Heart right ventricle (tissue), 16 donors: ENCODE data around the gene STYXL2. TPM values are rescaled to one million over a fixed set of nuclear protein-coding genes. Genes with fewer than 3 reads are reported as not detected.
A peak's percentile ranks its signal among the peaks of the same experiment; 100 is the strongest.

Experiments
- ATAC-seq, 8 donors: fragments of 200-7000 bp; cut with Tn5 transposase; one replicate each; pipeline ENCODE4 v1.9.1; 2020; ENCODE audit warnings: mild to moderate bottlenecking in 8 of 8, moderate library complexity in 8 of 8, moderate number of reproducible peaks in 1 of 8
- DNase-seq, 2 donors: peaks; one replicate each; pipeline ENCODE4 v3.0.0-alpha.2; 2020
- H3K27ac ChIP-seq, 10 donors: fragments of 200-600 bp; sonication (generic) in 2 of 10; one replicate each; pipeline versions ENCODE4 v1.5.0 to v1.8.0; 2020 to 2022; ENCODE audit warnings: mild to moderate bottlenecking in 3 of 10
- H3K27me3 ChIP-seq, 7 donors: fragments of 200-600 bp; one replicate each; pipeline ENCODE4 v1.8.0; 2021 to 2022; ENCODE audit warnings: mild to moderate bottlenecking in 2 of 7
- H3K36me3 ChIP-seq, 9 donors: fragments of 200-600 bp; sonication (generic) in 1 of 9; one replicate each; pipeline versions ENCODE4 v1.5.0 to v1.8.0; 2020 to 2022; ENCODE audit warnings: mild to moderate bottlenecking in 2 of 9
- H3K4me1 ChIP-seq, 9 donors: fragments of 200-600 bp; sonication (generic) in 1 of 9; one replicate each; pipeline versions ENCODE4 v1.5.0 to v1.8.0; 2020 to 2022; ENCODE audit warnings: mild to moderate bottlenecking in 4 of 9
- H3K4me3 ChIP-seq, 10 donors: fragments of 200-600 bp; sonication (generic) in 2 of 10; one replicate each; pipeline versions ENCODE4 v1.5.0 to v1.8.0; 2020 to 2022; ENCODE audit warnings: mild to moderate bottlenecking in 7 of 10, moderate library complexity in 2 of 10
- H3K9me3 ChIP-seq, 11 donors: fragments of 200-600 bp in 10 of 11; sonication (generic) in 2 of 11; one replicate each; pipeline versions ENCODE4 v1.5.0 to v1.8.0; 2013 to 2022; ENCODE audit warnings: mild to moderate bottlenecking in 2 of 11, control low read depth in 1 of 11, moderate library complexity in 1 of 11
- WGBS, 2 donors: extraction: QIAGEN DNeasy Blood & Tissue Kit; methylation state at CpG; one replicate each; pipeline ENCODE4 v1.1.7; 2013; ENCODE audit warnings: inconsistent platforms in 1 of 2; 5-methylcytosine and 5-hydroxymethylcytosine counted together
- intact Hi-C, 10 donors: fragments of 100-400 bp; cut with DNase I; formaldehyde crosslinking; loops; one replicate each; pipeline versions ENCODE4 v1.11.1 to v1.14.2; 2022
- polyA plus RNA-seq, 2 donors: library from polyadenylated mRNA; stranded (reverse); fragments of 200-250 nt; gene quantifications; one replicate each; pipeline ENCODE4 v1.2.3, GENCODE V29; 2013
- total RNA-seq, 10 donors: library from RNA; stranded (reverse); fragmentation: NEBNext Ultra II Directional in 3 of 10; extraction: Animal tissue kit (Norgen Biotek cat#: 25700) in 3 of 10; gene quantifications; one replicate each; pipeline versions ENCODE4 v1.2.1 to v1.2.4, GENCODE V29; 2021 to 2023
- TF ChIP-seq, protein P1 (sequence below), 9 donors: fragments of 200-600 bp; sonication (generic) in 2 of 9; IDR thresholded peaks; one replicate each; pipeline versions ENCODE4 v1.5.0 to v1.8.0; 2021 to 2022; ENCODE audit warnings: antibody characterized with exemption in 9 of 9, mild to moderate bottlenecking in 5 of 9, moderate library complexity in 1 of 9
- donor health status: Arrhythmogenic right ventricular cardiomyopathy.
- donor health status: ischemic (EF 13 %, LVEDD 7.1; RV severe dilation, severe dysfunction).
- donor health status: healthy with polysubstance abuse.
- donor health status: DM: no; HTN: yes; CAD: no.
- donor health status: DM: no; HTN: no; CAD: no.
- donor health status: ischemic (EF 25% LVEDD 6.9; RV normal size, moderate dysfunction).
- donor health status: ischemic (EF 25% LVEDD 5.7; RV mildly dilated, moderate dysfunction).
- donor health status: healthy.
- donor health status: DM: yes; HTN: yes; CAD: no.
- donor health status: Ischemic cardiomyopathy.
- donor health status: ischemic (EF 35%, LVEDD 5.7; RV mildly dilated, moderate dysfunction).
- donor health status: nonischemic (EF 11% LVEDD 7.7; RV severe dilation, severe dysfunction).
- donor health status: DM: yes; HTN: yes; CAD: no.
- donor health status: PGD.
- donor health status: ischemic (EF 29% LVEDD 5.4; RV normal size, mild dysfunction).
- donor health status: nonischemic (EF 23%, LVEDD 6.1; RV moderate dilation, normal function).

Gene STYXL2
- total and polyA plus RNA-seq, 12 donors, result 32.4 to 638 (median 205) TPM

GRCh38 chr1:167126317-167126716, 32.4 kb downstream of the STYXL2 start:
- peaks cover 0 to 15% (median 5%) of the 10 kb centered on the region in 9 donors for H3K4me1 ChIP-seq
- WGBS, 2 donors, result 90 to 91% methylated on average over 28 of the region's 28 CpGs
- no peak overlapping the region for H3K27ac ChIP-seq
- peak in 5 of 8 donors; percentile 3 to 23 (median 7) for ATAC-seq
- H3K27me3 ChIP-seq, result peaks cover 0 to 16% (median 0%) of the 10 kb centered on the region in 7 donors
- peaks cover 0 to 89% (median 4%) of the 10 kb centered on the region in 9 donors for H3K36me3 ChIP-seq
- H3K4me3 ChIP-seq, result no peak overlapping the region
- TF ChIP-seq, protein P1, sequence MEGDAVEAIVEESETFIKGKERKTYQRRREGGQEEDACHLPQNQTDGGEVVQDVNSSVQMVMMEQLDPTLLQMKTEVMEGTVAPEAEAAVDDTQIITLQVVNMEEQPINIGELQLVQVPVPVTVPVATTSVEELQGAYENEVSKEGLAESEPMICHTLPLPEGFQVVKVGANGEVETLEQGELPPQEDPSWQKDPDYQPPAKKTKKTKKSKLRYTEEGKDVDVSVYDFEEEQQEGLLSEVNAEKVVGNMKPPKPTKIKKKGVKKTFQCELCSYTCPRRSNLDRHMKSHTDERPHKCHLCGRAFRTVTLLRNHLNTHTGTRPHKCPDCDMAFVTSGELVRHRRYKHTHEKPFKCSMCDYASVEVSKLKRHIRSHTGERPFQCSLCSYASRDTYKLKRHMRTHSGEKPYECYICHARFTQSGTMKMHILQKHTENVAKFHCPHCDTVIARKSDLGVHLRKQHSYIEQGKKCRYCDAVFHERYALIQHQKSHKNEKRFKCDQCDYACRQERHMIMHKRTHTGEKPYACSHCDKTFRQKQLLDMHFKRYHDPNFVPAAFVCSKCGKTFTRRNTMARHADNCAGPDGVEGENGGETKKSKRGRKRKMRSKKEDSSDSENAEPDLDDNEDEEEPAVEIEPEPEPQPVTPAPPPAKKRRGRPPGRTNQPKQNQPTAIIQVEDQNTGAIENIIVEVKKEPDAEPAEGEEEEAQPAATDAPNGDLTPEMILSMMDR (IDR thresholded peaks at IDR 0.05), result no peak
- intact Hi-C loops, result no loop called here
- DNase-seq, result no peak
- H3K9me3 ChIP-seq, result no peaks in the 10 kb centered on the region

GRCh38 chr1:167126811-167127210, 32.9 kb downstream of the STYXL2 start:
- TF ChIP-seq, protein P1 (IDR thresholded peaks at IDR 0.05), result no peak
- WGBS, 2 donors, result 72 to 75% methylated on average over 17 of the region's 17 CpGs
- H3K4me1 ChIP-seq, result peaks cover 0 to 11% (median 0%) of the 10 kb centered on the region in 9 donors
- intact Hi-C loops, result no loop called here
- peaks cover 0 to 17% (median 0%) of the 10 kb centered on the region in 7 donors for H3K27me3 ChIP-seq
- no peak overlapping the region for H3K27ac ChIP-seq
- ATAC-seq (peak in 6 of 8 donors; percentile 7 to 38 (median 20)), DNase-seq (peak in 1 of 2 donors; percentile 37)
- H3K9me3 ChIP-seq, result no peaks in the 10 kb centered on the region
- no peak overlapping the region for H3K4me3 ChIP-seq
- H3K36me3 ChIP-seq, result peaks cover 0 to 84% (median 4%) of the 10 kb centered on the region in 9 donors

DNA sequence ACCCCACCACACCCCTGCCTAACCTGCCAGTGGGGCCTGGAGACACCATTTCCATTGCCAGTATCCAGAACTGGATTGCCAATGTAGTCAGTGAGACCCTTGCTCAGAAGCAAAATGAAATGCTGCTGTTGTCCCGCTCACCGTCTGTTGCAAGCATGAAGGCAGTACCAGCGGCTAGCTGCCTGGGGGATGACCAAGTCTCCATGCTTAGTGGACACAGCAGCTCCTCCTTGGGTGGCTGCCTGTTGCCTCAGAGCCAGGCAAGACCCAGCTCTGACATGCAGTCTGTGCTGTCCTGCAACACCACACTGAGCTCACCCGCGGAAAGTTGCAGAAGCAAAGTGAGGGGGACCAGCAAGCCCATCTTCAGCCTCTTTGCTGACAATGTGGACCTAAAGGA, 33.4 kb downstream of the STYXL2 start:
- H3K27me3 ChIP-seq, result peaks cover 0 to 17% (median 0%) of the 10 kb centered on the region in 7 donors
- intact Hi-C loops, result no loop called here
- H3K4me1 ChIP-seq, result peaks cover 0 to 10% (median 0%) of the 10 kb centered on the region in 9 donors
- ATAC-seq (peak in 1 of 8 donors; percentile 16), DNase-seq (no peak)
- peaks cover 0 to 80% (median 1%) of the 10 kb centered on the region in 9 donors for H3K36me3 ChIP-seq
- TF ChIP-seq, protein P1 (IDR thresholded peaks at IDR 0.05), result no peak
- no peaks in the 10 kb centered on the region for H3K9me3 ChIP-seq
- WGBS, 2 donors, result 95 to 99% methylated on average over 5 of the region's 5 CpGs
- no peak overlapping the region for H3K27ac ChIP-seq
- no peak overlapping the region for H3K4me3 ChIP-seq

DNA sequence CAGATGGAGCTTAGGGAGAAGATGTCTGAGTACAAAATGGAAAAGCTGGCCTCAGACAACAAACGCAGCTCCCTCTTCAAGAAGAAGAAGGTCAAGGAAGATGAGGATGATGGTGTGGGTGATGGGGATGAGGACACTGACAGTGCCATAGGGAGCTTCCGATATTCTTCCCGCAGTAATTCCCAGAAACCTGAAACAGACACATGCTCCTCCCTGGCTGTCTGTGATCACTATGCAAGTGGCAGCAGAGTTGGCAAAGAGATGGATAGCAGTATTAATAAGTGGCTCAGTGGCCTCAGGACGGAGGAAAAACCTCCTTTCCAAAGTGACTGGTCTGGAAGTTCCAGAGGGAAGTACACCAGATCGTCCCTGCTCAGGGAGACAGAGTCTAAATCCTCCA, 33.8 kb downstream of the STYXL2 start:
- ATAC-seq, result no peak
- intact Hi-C loops, result no loop called here
- no peak overlapping the region for H3K27ac ChIP-seq

More for the DNA sequence above, 33.8 kb downstream of the STYXL2 start:
- TF ChIP-seq, protein P1 (IDR thresholded peaks at IDR 0.05), result no peak
- Histone ChIP-seq H3K4me3 (no peak overlapping the region), H3K27me3 (peaks cover 0 to 17% (median 0%) of the 10 kb centered on the region in 7 donors), H3K36me3 (peaks cover 0 to 76% (median 0%) of the 10 kb centered on the region in 9 donors), H3K4me1 (peaks cover 0 to 10% (median 0%) of the 10 kb centered on the region in 9 donors), H3K9me3 (no peaks in the 10 kb centered on the region)
- no peak for DNase-seq
- 79 to 86% methylated on average over 5 of the region's 5 CpGs for WGBS, 2 donors
